ENCODE results near the gene LYPLAL1. TPM values are rescaled to one million over a fixed set of nuclear protein-coding genes. Genes with fewer than 3 reads are reported as not detected.

The LYPLAL1 gene
- total and polyA plus RNA-seq, 2 donors from 2014 or later: 50.9 to 116 TPM

DNA sequence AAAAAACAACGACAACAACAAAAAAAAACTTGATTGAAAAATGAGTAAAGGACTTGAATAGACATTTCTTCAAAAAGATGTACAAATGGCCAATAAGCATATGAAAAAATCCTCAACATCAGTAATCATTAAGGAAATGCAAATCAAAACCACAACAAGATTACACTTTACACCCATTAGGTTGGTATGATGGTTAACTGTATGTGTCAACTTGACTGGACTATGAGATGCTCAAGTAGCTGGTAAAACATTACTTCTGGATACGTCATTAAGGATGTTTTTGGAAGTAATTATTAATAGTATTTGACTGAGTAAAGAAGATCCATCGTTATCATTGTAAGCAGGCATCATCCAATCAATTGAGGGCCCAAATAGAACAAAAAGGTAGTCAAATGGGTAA lies 34.9 kb upstream of the LYPLAL1 start:
- Histone ChIP-seq H3K4me1 (ENCODE audit: control insufficient read depth in 2 of 3, insufficient read depth in 2 of 3, low read depth in 1 of 3, low read length in 3 of 3) (no peaks in the 10 kb centered on the region), H3K9ac (ENCODE audit: low read length in 3 of 3) (no peak overlapping the region), H3K36me3 (ENCODE audit: control insufficient read depth in 2 of 3, insufficient read depth in 3 of 3, low read length in 3 of 3) (no peaks in the 10 kb centered on the region), H3K9me3 (ENCODE audit: control insufficient read depth in 2 of 3, insufficient read depth in 1 of 3, low read length in 3 of 3) (no peaks in the 10 kb centered on the region), H3K4me3 (ENCODE audit: low read length in 3 of 3) (no peak overlapping the region), H3K27me3 (ENCODE audit: control insufficient read depth, insufficient read depth, low read length) (no peaks in the 10 kb centered on the region), H3K27ac (ENCODE audit: low read depth in 2 of 2, low read length in 2 of 2) (no peak overlapping the region)
- intact Hi-C loops (cut with DNase I): no loop called here
- DNase-seq: no peak
- FAIRE-seq: peak; percentile 76
- TF ChIP-seq, protein P1, sequence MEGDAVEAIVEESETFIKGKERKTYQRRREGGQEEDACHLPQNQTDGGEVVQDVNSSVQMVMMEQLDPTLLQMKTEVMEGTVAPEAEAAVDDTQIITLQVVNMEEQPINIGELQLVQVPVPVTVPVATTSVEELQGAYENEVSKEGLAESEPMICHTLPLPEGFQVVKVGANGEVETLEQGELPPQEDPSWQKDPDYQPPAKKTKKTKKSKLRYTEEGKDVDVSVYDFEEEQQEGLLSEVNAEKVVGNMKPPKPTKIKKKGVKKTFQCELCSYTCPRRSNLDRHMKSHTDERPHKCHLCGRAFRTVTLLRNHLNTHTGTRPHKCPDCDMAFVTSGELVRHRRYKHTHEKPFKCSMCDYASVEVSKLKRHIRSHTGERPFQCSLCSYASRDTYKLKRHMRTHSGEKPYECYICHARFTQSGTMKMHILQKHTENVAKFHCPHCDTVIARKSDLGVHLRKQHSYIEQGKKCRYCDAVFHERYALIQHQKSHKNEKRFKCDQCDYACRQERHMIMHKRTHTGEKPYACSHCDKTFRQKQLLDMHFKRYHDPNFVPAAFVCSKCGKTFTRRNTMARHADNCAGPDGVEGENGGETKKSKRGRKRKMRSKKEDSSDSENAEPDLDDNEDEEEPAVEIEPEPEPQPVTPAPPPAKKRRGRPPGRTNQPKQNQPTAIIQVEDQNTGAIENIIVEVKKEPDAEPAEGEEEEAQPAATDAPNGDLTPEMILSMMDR (IDR thresholded peaks at IDR 0.05; ENCODE audit: borderline replicate concordance, extremely low read depth, insufficient read depth): no peak

GRCh38 chr1:219140303-219140877 lies 33.3 kb upstream of the LYPLAL1 start:
- DNase-seq (no peak), FAIRE-seq (no peak)
- H3K27me3 ChIP-seq (ENCODE audit: control insufficient read depth, insufficient read depth, low read length): no peaks in the 10 kb centered on the region
- H3K4me1 ChIP-seq (ENCODE audit: control insufficient read depth in 2 of 3, insufficient read depth in 2 of 3, low read depth in 1 of 3, low read length in 3 of 3): no peaks in the 10 kb centered on the region
- TF ChIP-seq, protein P1 (IDR thresholded peaks at IDR 0.05; ENCODE audit: borderline replicate concordance, extremely low read depth, insufficient read depth): no peak
- intact Hi-C loops (cut with DNase I): no loop called here
- H3K4me3 ChIP-seq (ENCODE audit: low read length in 3 of 3): no peak overlapping the region
- no peak overlapping the region for H3K9ac ChIP-seq (ENCODE audit: low read length in 3 of 3)
- no peaks in the 10 kb centered on the region for H3K36me3 ChIP-seq (ENCODE audit: control insufficient read depth in 2 of 3, insufficient read depth in 3 of 3, low read length in 3 of 3)
- H3K27ac ChIP-seq (ENCODE audit: low read depth in 2 of 2, low read length in 2 of 2): no peak overlapping the region
- H3K9me3 ChIP-seq (ENCODE audit: control insufficient read depth in 2 of 3, insufficient read depth in 1 of 3, low read length in 3 of 3): no peaks in the 10 kb centered on the region

- Histone ChIP-seq H3K9ac (ENCODE audit: low read length in 3 of 3) (no peak overlapping the region), H3K9me3 (ENCODE audit: control insufficient read depth in 2 of 3, insufficient read depth in 1 of 3, low read length in 3 of 3) (no peaks in the 10 kb centered on the region), H3K4me1 (ENCODE audit: control insufficient read depth in 2 of 3, insufficient read depth in 2 of 3, low read depth in 1 of 3, low read length in 3 of 3) (no peaks in the 10 kb centered on the region), H3K4me3 (ENCODE audit: low read length in 3 of 3) (no peak overlapping the region), H3K27ac (ENCODE audit: low read depth in 2 of 2, low read length in 2 of 2) (no peak overlapping the region), H3K36me3 (ENCODE audit: control insufficient read depth in 2 of 3, insufficient read depth in 3 of 3, low read length in 3 of 3) (no peaks in the 10 kb centered on the region), H3K27me3 (ENCODE audit: control insufficient read depth, insufficient read depth, low read length) (no peaks in the 10 kb centered on the region)
- FAIRE-seq: no peak
- intact Hi-C loops (cut with DNase I): no loop called here
- DNase-seq: no peak
- TF ChIP-seq, protein P1 (IDR thresholded peaks at IDR 0.05; ENCODE audit: borderline replicate concordance, extremely low read depth, insufficient read depth): no peak
These were observed 29.9 kb upstream of the LYPLAL1 start for GRCh38 chr1:219143735-219144134.

Data from kidney (tissue), 14 donors.